Astrocyte (in vitro differentiated cells and primary cell): ENCODE data around the gene PPP1R15B. TPM values are rescaled to one million over a fixed set of nuclear protein-coding genes. Genes with fewer than 3 reads are reported as not detected.

Experiments used
- DNase-seq: peaks from one replicate; pipeline ENCODE4 v3.0.0-alpha.2; 2010; ENCODE audit warnings: low read depth
- FAIRE-seq: peaks from 2 replicates; lab custom pipeline; 2011; peaks lifted over from hg19 to GRCh38; lab: Jason Lieb, UNC
- H2AFZ ChIP-seq: 2 replicates; pipeline ENCODE4 v1.6.0; 2012; ENCODE audit warnings: low read depth, low read length, inconsistent platforms
- H3K27ac ChIP-seq: 2 replicates; pipeline ENCODE4 v1.5.1; 2011; ENCODE audit warnings: low read depth, low read length, inconsistent platforms
- H3K27me3 ChIP-seq: 2 replicates; pipeline ENCODE4 v1.6.0; 2011; ENCODE audit warnings: low read length, inconsistent platforms; ENCODE audit not compliant: insufficient read depth
- H3K36me3 ChIP-seq: 2 replicates; pipeline ENCODE4 v1.5.1; 2011; ENCODE audit warnings: low read length, inconsistent platforms; ENCODE audit not compliant: insufficient read depth
- H3K4me1 ChIP-seq: 2 replicates; pipeline ENCODE4 v1.5.1; 2011; ENCODE audit warnings: low read length, inconsistent platforms; ENCODE audit not compliant: insufficient read depth
- H3K4me2 ChIP-seq: 2 replicates; pipeline ENCODE4 v1.6.0; 2012; ENCODE audit warnings: low read length, inconsistent platforms
- H3K4me3 ChIP-seq: 2 replicates; pipeline ENCODE4 v1.5.1; 2011; ENCODE audit warnings: low read depth, mild to moderate bottlenecking, low read length, inconsistent platforms; ENCODE audit not compliant: insufficient read depth
- H3K79me2 ChIP-seq: 2 replicates; pipeline ENCODE4 v1.6.0; 2012; ENCODE audit warnings: mild to moderate bottlenecking, low read length, inconsistent platforms; ENCODE audit not compliant: insufficient read depth
- H3K9ac ChIP-seq: 2 replicates; pipeline ENCODE4 v1.6.0; 2012; ENCODE audit warnings: mild to moderate bottlenecking, low read length, inconsistent platforms
- H3K9me3 ChIP-seq: 2 replicates; pipeline ENCODE4 v1.5.1; 2012; ENCODE audit warnings: low read depth, mild to moderate bottlenecking, low read length, inconsistent platforms; ENCODE audit not compliant: insufficient read depth
- H4K20me1 ChIP-seq: 2 replicates; pipeline ENCODE4 v1.6.0; 2012; ENCODE audit warnings: low read length, inconsistent platforms; ENCODE audit not compliant: insufficient read depth
- H3K27ac Mint-ChIP-seq: one replicate; pipeline ENCODE4 v1.8.0; 2021; ENCODE audit warnings: mild to moderate bottlenecking, mixed read lengths; ENCODE audit not compliant: unreplicated experiment
- H3K27me3 Mint-ChIP-seq: one replicate; pipeline ENCODE4 v1.8.0; 2021; ENCODE audit warnings: low read depth, mixed read lengths; ENCODE audit not compliant: unreplicated experiment
- H3K36me3 Mint-ChIP-seq: one replicate; pipeline ENCODE4 v1.8.0; 2021; ENCODE audit warnings: low read depth, mixed read lengths; ENCODE audit not compliant: unreplicated experiment
- H3K4me1 Mint-ChIP-seq: one replicate; pipeline ENCODE4 v1.8.0; 2021; ENCODE audit warnings: low read depth, mixed read lengths; ENCODE audit not compliant: unreplicated experiment
- H3K4me3 Mint-ChIP-seq: one replicate; pipeline ENCODE4 v1.8.0; 2021; ENCODE audit warnings: mild to moderate bottlenecking, moderate library complexity, mixed read lengths; ENCODE audit not compliant: unreplicated experiment
- H3K9me3 Mint-ChIP-seq: one replicate; pipeline ENCODE4 v1.8.0; 2021; ENCODE audit warnings: mild to moderate bottlenecking, mixed read lengths; ENCODE audit not compliant: unreplicated experiment
- EZH2 ChIP-seq: IDR thresholded peaks from 2 replicates; pipeline ENCODE4 v1.6.1; 2012; ENCODE audit warnings: mild to moderate bottlenecking, low read length, inconsistent platforms; ENCODE audit not compliant: insufficient read depth
- total RNA-seq: library from RNA; stranded (reverse); gene quantifications from 2 replicates; pipeline ENCODE4 v1.2.1, GENCODE V29; 2021
- TF ChIP-seq, protein P1 (sequence below): IDR thresholded peaks from 2 replicates; pipeline ENCODE4 v1.5.1; 2011; ENCODE audit warnings: low read depth, mild to moderate bottlenecking, inconsistent platforms, low read length, moderate library complexity; ENCODE audit not compliant: insufficient read depth

The PPP1R15B gene
- total RNA-seq, 1 donor from 2014 or later, result 38.8 TPM

DNA sequence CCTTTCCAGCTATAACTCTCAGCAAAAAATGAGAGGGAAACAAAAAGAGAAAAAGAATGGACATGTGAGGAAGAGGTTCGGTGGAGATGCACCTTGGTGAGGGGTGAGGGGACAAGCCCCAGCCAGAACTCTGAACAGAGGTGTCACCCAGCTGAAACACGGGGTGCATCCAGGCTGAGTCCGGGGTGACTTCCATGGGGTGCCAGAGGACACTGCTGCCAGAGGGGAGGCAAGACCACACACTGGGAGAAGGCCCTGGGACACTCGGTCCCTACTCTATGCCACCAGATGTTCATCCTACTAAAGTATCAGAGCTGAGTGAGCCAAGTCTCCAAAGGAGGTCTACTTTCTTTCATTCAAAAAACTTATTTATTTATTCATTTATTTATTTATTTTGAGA, 36.1 kb upstream of the PPP1R15B start:
- H3K27me3 Mint-ChIP-seq, result peaks cover 14% of the 10 kb centered on the region
- DNase-seq, result no peak

DNA sequence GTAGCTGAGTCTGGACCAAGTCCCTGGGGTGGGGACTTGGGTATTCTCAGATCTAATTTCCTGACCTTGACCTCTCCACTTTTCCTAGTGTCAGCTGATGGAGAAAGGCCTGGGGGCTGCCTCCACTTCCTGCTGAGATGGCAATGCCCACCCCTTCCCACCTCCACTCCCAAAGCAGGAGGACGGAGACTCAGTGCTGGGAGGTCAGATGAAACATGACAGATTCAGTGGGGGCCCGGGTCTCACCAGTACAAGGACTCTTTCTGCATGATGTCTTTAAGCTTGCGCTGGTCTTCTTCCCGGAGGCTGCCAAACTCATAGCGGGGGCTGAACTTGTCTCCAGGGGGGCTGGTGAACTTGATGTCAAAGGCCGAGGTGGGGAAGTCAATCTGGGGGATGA, 35.6 kb upstream of the PPP1R15B start:
- no peak for FAIRE-seq

More for the DNA sequence above, 36.1 kb upstream of the PPP1R15B start:
- Mint-ChIP-seq H3K36me3 (peaks cover 40% of the 10 kb centered on the region), H3K4me1 (peaks cover 3% of the 10 kb centered on the region), H3K4me3 (no peak overlapping the region), H3K9me3 (no peaks in the 10 kb centered on the region), H3K27ac (no peak overlapping the region)
- no peak overlapping the region for H2AFZ ChIP-seq
- H3K27me3 ChIP-seq, result peaks cover 2% of the 10 kb centered on the region
- no peak overlapping the region for H3K27ac ChIP-seq
- H3K9me3 ChIP-seq, result no peaks in the 10 kb centered on the region
- no peaks in the 10 kb centered on the region for H3K36me3 ChIP-seq
- H3K4me3 ChIP-seq, result no peak overlapping the region
- TF ChIP-seq, protein P1, sequence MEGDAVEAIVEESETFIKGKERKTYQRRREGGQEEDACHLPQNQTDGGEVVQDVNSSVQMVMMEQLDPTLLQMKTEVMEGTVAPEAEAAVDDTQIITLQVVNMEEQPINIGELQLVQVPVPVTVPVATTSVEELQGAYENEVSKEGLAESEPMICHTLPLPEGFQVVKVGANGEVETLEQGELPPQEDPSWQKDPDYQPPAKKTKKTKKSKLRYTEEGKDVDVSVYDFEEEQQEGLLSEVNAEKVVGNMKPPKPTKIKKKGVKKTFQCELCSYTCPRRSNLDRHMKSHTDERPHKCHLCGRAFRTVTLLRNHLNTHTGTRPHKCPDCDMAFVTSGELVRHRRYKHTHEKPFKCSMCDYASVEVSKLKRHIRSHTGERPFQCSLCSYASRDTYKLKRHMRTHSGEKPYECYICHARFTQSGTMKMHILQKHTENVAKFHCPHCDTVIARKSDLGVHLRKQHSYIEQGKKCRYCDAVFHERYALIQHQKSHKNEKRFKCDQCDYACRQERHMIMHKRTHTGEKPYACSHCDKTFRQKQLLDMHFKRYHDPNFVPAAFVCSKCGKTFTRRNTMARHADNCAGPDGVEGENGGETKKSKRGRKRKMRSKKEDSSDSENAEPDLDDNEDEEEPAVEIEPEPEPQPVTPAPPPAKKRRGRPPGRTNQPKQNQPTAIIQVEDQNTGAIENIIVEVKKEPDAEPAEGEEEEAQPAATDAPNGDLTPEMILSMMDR, result no peak
- no peak for TF ChIP-seq EZH2
- no peak for FAIRE-seq
- no peak overlapping the region for H3K9ac ChIP-seq
- no peaks in the 10 kb centered on the region for H4K20me1 ChIP-seq
- no peaks in the 10 kb centered on the region for H3K4me1 ChIP-seq
- no peaks in the 10 kb centered on the region for H3K79me2 ChIP-seq
- no peak overlapping the region for H3K4me2 ChIP-seq

More for the DNA sequence above, 35.6 kb upstream of the PPP1R15B start:
- no peaks in the 10 kb centered on the region for H3K79me2 ChIP-seq
- H3K27ac ChIP-seq, result no peak overlapping the region
- no peak overlapping the region for H3K4me3 Mint-ChIP-seq
- peaks cover 17% of the 10 kb centered on the region for H3K27me3 Mint-ChIP-seq
- no peak overlapping the region for H3K9ac ChIP-seq
- H3K36me3 ChIP-seq, result no peaks in the 10 kb centered on the region
- H3K36me3 Mint-ChIP-seq, result peaks cover 43% of the 10 kb centered on the region
- no peak overlapping the region for H3K27ac Mint-ChIP-seq
- peaks cover 2% of the 10 kb centered on the region for H3K27me3 ChIP-seq
- H3K4me1 Mint-ChIP-seq, result peaks cover 3% of the 10 kb centered on the region
- H4K20me1 ChIP-seq, result no peaks in the 10 kb centered on the region
- no peak overlapping the region for H3K4me2 ChIP-seq
- no peaks in the 10 kb centered on the region for H3K9me3 Mint-ChIP-seq
- H2AFZ ChIP-seq, result no peak overlapping the region
- no peak overlapping the region for H3K4me3 ChIP-seq
- H3K9me3 ChIP-seq, result no peaks in the 10 kb centered on the region
- TF ChIP-seq, protein P1, result no peak
- no peak for TF ChIP-seq EZH2
- no peak for DNase-seq
- H3K4me1 ChIP-seq, result no peaks in the 10 kb centered on the region
